Calu3 (cell line): ENCODE results near the gene SLC49A3. TPM values are rescaled to one million over a fixed set of nuclear protein-coding genes. Genes with fewer than 3 reads are reported as not detected.

Source experiments
- BruUV-seq: library from RNA; stranded (reverse); fragments of 400-500 nt; replicated peaks from 2 replicates; lab custom pipeline; 2021; lab: Mats Ljungman, UMichigan
- CTCF ChIA-PET: fragments of 300-600 bp; sonication (Branson Sonifier 250); formaldehyde crosslinking; loops from one replicate; lab custom pipeline; 2022; ENCODE audit warnings: antibody characterized with exemption; lab: Charles Lee
- DNase-seq: peaks from one replicate; pipeline ENCODE4 v3.0.0; 2022
- H3K27ac Mint-ChIP-seq: one replicate; pipeline ENCODE4 v1.8.0; 2022; ENCODE audit warnings: mixed read lengths; ENCODE audit not compliant: unreplicated experiment
- H3K27me3 Mint-ChIP-seq: one replicate; pipeline ENCODE4 v1.8.0; 2022; ENCODE audit warnings: mixed read lengths; ENCODE audit not compliant: unreplicated experiment
- H3K36me3 Mint-ChIP-seq: one replicate; pipeline ENCODE4 v1.8.0; 2022; ENCODE audit warnings: mild to moderate bottlenecking, moderate library complexity, mixed read lengths; ENCODE audit not compliant: insufficient read depth, unreplicated experiment
- H3K4me1 Mint-ChIP-seq: one replicate; pipeline ENCODE4 v1.8.0; 2022; ENCODE audit warnings: mild to moderate bottlenecking, low read depth, mixed read lengths; ENCODE audit not compliant: unreplicated experiment
- H3K4me3 Mint-ChIP-seq: one replicate; pipeline ENCODE4 v1.8.0; 2022; ENCODE audit warnings: mild to moderate bottlenecking, low read depth, moderate library complexity, mixed read lengths; ENCODE audit not compliant: unreplicated experiment
- H3K9me3 Mint-ChIP-seq: one replicate; pipeline ENCODE4 v1.8.0; 2022; ENCODE audit warnings: low read depth, mixed read lengths; ENCODE audit not compliant: unreplicated experiment
- intact Hi-C: fragments of 100-400 bp; cut with micrococcal nuclease; formaldehyde crosslinking; loops from one replicate; pipeline ENCODE4 v1.10.0; 2022; ENCODE audit not compliant: unreplicated experiment
- total RNA-seq: library from RNA; stranded (reverse); gene quantifications from 2 replicates; pipeline ENCODE4 v1.2.3, GENCODE V29; 2022
- TF ChIP-seq, protein P1 (sequence below): fragments of 200-600 bp; IDR thresholded peaks from one replicate; pipeline ENCODE4 v1.8.0; 2022; ENCODE audit warnings: antibody characterized with exemption; ENCODE audit not compliant: unreplicated experiment

SLC49A3 gene
- total RNA-seq, 1 experiment from 2014 or later, result 0.40 TPM

DNA sequence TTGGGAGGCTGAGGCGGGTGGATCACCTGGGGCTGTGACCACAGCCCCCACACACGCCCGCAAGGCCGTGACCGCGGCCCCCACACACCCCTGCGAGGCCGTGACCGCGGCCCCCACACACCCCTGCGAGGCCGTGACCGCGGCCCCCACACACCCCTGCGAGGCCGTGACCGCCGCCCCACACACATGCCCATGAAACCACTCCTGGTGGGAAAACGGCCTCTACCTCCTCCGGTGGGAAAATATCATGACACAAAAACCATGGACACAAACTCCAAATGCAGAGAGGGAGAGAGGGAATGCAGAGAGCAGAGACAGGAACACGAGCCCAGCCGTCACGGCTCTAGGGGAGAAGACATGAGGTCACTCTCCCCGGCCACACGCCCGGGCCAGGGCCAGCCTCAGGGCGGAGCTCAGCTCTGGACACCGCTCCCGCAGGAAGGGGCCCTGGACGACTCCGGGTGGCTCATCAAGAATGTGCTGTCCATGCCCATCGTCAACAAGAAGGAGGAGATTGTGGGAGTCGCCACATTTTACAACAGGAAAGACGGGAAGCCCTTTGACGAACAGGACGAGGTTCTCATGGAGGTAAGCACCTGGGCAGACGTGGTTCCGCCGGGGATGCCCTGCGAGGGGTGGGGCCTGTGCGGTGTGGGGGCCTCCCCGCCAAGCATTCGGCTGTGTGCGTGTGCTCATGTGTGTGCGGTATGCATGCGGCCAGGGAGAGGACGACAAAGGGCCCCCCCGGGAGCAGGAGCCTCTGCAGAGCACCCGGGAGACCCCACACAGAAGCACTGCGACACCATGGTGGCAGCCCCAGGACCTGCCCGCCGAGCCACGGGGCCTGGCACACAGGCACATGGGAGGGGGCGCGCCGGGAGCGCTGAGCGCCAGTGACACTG is 32.3 kb downstream of the SLC49A3 start:
- CTCF ChIA-PET, result no interaction called here
- Mint-ChIP-seq H3K27ac (no peak overlapping the region), H3K36me3 (peaks cover 8% of the 10 kb centered on the region), H3K4me3 (no peak overlapping the region), H3K4me1 (no peaks in the 10 kb centered on the region), H3K9me3 (peaks cover 15% of the 10 kb centered on the region), H3K27me3 (peaks cover 11% of the 10 kb centered on the region)
- TF ChIP-seq, protein P1, sequence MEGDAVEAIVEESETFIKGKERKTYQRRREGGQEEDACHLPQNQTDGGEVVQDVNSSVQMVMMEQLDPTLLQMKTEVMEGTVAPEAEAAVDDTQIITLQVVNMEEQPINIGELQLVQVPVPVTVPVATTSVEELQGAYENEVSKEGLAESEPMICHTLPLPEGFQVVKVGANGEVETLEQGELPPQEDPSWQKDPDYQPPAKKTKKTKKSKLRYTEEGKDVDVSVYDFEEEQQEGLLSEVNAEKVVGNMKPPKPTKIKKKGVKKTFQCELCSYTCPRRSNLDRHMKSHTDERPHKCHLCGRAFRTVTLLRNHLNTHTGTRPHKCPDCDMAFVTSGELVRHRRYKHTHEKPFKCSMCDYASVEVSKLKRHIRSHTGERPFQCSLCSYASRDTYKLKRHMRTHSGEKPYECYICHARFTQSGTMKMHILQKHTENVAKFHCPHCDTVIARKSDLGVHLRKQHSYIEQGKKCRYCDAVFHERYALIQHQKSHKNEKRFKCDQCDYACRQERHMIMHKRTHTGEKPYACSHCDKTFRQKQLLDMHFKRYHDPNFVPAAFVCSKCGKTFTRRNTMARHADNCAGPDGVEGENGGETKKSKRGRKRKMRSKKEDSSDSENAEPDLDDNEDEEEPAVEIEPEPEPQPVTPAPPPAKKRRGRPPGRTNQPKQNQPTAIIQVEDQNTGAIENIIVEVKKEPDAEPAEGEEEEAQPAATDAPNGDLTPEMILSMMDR, result no peak
- intact Hi-C loops, result no loop called here
- DNase-seq, result no peak
- no TSS peak for BruUV-seq

DNA sequence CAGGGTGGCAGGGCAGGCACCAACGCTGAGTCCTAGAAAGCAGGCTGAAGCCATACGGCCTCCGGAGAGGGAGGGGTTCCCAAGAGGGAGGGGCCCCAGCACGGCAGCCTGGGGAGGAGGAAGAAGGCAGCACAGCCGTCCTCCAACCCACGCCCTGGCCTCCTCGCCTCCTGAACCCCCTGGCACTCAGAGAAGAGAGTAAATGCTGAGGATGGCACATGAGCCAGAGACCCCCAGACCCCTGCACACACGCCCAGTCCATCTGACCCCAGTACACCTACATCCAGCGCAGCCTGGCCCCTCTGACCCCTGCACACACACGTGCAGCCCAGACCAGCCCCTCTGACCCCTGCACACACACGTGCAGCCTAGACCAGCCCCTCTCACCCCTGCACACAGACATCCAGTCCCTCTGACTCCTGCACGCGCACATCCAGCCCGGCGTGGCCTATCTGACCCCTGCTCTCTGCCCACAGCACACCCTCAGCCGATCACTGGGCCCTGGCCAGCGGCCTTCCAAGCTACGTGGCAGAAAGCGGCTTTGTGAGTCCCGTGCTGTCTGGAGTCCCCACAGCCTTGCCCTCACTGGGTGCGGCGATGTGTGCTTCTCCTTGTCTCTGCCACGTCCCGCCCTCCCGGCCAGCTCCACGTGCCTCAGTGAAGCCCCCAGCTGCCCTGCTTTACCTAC is 33.3 kb downstream of the SLC49A3 start:
- CTCF ChIA-PET, result no interaction called here
- Mint-ChIP-seq H3K27ac (no peak overlapping the region), H3K27me3 (peaks cover 19% of the 10 kb centered on the region)

DNA sequence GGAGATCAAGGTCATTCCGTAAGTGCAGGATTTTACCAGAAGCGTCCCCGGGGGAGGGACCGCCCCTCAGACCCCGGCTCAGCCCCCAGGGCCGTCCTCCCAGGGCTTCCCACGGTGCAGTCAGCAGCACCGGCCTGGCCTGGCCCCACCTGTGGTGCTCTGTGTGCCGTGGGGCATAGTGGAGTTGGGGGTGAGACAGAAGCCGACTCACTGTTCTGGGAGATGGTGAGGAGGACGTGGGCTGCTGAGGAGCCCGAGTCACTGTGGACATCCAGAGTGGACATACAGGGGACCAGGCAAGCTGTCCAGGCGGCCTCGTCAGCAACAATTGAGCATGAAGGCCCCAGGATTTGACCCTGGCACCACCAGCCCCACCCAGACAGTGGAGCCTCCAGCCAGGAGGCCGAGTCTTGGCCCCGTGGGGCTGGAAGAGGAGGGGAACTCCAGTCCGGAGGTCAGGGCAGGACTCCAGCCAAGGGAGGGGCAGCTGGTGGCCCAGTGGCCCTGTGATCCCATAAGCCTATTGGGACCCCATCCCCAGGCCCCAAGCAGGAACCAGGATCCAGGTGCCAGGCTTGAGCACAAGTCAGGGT is 34.0 kb downstream of the SLC49A3 start:
- no peak for DNase-seq
- H3K27ac Mint-ChIP-seq, result no peak overlapping the region
- H3K4me3 Mint-ChIP-seq, result no peak overlapping the region
- intact Hi-C loops, result no loop called here
- H3K4me1 Mint-ChIP-seq, result no peaks in the 10 kb centered on the region
- no TSS peak for BruUV-seq
- CTCF ChIA-PET, result no interaction called here
- TF ChIP-seq, protein P1, result no peak
- H3K9me3 Mint-ChIP-seq, result peaks cover 8% of the 10 kb centered on the region
- peaks cover 5% of the 10 kb centered on the region for H3K36me3 Mint-ChIP-seq
- H3K27me3 Mint-ChIP-seq, result peaks cover 19% of the 10 kb centered on the region

More for the DNA sequence above, 33.3 kb downstream of the SLC49A3 start:
- no peaks in the 10 kb centered on the region for H3K4me1 Mint-ChIP-seq
- H3K36me3 Mint-ChIP-seq, result peaks cover 5% of the 10 kb centered on the region
- peaks cover 11% of the 10 kb centered on the region for H3K9me3 Mint-ChIP-seq
- intact Hi-C loops, result no loop called here
- no peak for DNase-seq
- TF ChIP-seq, protein P1, result no peak
- no TSS peak for BruUV-seq
- no peak overlapping the region for H3K4me3 Mint-ChIP-seq

DNA sequence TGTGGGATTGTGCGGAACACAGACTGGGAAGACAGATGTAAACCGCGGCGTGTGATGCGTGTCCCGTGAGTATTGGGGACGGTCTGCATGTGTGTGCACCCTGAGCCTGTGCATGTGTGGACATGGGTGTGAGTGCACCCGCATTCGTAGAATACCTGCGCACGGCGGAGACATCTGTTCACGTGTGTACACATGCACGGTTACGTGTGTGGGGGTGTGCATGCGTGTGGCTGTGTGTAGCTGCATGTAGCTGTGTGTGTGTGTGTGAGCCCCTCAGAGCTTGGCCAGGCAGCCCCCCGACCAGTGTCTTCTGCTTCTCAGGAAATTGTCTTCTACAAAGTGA is 34.5 kb downstream of the SLC49A3 start:
- TF ChIP-seq, protein P1, result no peak
- Mint-ChIP-seq H3K36me3 (peaks cover 5% of the 10 kb centered on the region), H3K9me3 (peaks cover 8% of the 10 kb centered on the region), H3K4me3 (no peak overlapping the region), H3K27me3 (peaks cover 19% of the 10 kb centered on the region), H3K4me1 (no peaks in the 10 kb centered on the region), H3K27ac (no peak overlapping the region)
- CTCF ChIA-PET, result no interaction called here
- intact Hi-C loops, result no loop called here
- BruUV-seq, result no TSS peak
- no peak for DNase-seq
